Head of caudate nucleus (tissue), 42 donors: ENCODE data around the gene MTMR2.
"Not testable (repeated sequence)": the region's sequence is repeated elsewhere in the genome, so short reads cannot be mapped to it uniquely, and the experiment has no call there.

Experiments used
- DNase-seq, 42 donors: peaks; one replicate each; pipeline versions ENCODE4 v3.0.0 to v3.0.0-alpha.2; 2020 to 2021; ENCODE audit warnings: mixed read lengths in 7 of 42
- intact Hi-C: fragments of 100-400 bp; cut with DNase I; formaldehyde crosslinking; loops from one replicate; pipeline ENCODE4 v1.15.0; 2022

Gene MTMR2

DNA sequence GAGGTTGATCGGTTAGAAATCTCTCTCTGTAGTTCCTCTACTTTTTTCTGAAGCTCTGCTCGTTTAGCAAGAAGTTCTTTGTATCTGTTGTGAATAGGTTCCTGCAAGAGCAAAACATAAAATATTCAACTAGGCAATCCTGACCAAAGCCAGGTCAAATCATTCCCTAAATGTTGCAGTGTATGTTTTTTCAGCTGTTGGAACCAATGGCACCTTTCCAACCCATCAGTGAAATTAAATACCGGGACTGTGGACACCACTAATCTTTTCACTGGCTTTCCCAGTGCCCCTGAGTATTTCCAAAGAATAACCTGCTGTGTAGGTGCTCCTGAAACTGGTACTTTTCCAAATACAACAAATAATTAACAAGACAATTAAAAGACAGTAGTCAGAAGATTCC lies 88.6 kb downstream of the MTMR2 start:
- intact Hi-C loops: loop anchor here (10.0 kb wide), 1 partner anchor 559 kb away; the partner anchor contains the start of gene JRKL
- DNase-seq: no peak

- intact Hi-C loops: loop anchor here (10.0 kb wide), 1 partner anchor 561 kb away; the partner anchor contains the start of gene JRKL
- DNase-seq: no peak
These were observed 90.5 kb downstream of the MTMR2 start for GRCh38 chr11:95833378-95833777.

DNA sequence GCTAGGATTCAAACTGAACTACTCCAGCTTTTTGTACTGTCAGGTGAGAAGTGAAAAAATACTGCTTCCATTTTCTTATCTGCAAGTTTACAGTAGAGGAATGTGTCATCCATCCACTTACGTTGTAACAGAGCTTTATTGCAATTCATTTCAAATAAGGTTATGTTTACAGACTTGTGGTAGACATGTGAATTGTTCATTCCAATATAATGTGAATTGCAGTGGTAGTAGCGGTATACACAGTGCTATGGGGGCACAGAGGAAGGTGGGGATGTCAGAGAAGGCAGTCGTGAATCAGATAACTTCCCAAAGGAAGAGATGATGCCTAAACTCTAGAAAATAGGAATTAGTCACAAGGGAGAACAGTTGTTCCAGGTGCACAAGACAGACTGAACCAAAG lies 91.1 kb downstream of the MTMR2 start:
- intact Hi-C loops: loop anchor here (10.0 kb wide), 1 partner anchor 562 kb away; the partner anchor contains the start of gene JRKL
- DNase-seq: no peak

DNA sequence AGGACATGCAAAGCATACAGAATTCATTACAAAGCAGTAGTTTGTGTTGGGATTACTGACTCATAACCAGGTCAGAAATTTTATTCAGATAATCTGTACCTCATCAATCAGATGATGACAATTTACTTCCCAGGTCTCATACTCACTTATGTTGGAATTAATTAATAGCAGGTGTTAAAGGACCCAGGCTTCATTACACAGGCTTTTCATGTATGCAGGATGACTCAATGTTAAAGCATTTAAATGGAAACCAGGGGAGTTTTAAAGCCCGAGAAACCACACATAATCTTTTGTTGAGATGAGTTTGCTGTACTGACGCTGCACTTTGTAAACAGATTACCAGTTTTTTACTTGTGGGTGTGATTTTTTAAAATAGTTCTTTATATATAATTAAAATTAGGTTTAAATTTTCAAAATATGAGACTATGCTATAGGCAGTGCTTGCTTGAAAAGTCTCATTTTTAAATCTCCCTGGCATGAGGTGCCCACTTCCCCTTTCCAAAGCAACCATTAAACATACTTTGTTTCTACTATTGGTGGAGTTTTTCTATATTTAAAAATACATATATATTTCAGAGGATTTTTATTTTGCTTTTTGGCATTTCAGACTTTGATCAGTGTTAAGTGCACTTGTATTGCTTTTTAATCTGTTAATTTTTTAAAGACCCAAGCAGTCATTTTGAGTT lies 92.6 kb downstream of the MTMR2 start:
- DNase-seq: no peak
- intact Hi-C loops: loop anchor here (10.0 kb wide), 1 partner anchor 563 kb away; the partner anchor contains the start of gene JRKL

DNA sequence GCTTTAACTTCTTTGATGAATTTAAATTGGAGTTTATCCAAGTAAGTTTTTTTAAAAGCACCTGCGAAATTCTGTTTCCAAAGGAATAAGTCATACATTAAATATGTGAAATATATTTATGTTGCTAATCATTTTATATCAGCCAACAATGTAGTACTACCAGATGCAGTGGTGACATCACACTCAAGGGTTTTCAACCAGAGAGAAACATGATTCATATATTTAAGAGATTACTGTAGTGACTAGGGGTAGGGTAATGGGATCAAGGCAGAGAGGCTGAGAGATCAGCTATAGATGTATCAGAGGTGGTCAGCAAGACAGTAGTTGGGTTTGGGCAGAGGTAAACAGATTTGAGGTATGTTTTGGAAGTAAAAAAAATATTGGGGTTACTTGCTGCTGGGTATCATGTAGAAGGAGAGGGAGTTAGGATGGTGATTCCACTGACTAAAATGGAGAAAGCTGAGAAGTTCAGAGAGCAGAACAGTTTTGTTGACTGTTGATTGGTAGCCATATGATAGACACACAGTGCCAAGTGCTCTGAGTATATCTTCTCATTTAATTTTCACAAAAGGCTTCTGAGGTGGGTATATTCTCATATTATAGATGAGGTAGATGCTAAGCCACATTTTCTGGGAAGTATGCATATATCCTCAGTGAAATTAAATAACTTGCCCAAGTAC lies 94.2 kb downstream of the MTMR2 start:
- intact Hi-C loops: loop anchor here (10.0 kb wide), 1 partner anchor 565 kb away; the partner anchor contains the start of gene JRKL
- no peak for DNase-seq

DNA sequence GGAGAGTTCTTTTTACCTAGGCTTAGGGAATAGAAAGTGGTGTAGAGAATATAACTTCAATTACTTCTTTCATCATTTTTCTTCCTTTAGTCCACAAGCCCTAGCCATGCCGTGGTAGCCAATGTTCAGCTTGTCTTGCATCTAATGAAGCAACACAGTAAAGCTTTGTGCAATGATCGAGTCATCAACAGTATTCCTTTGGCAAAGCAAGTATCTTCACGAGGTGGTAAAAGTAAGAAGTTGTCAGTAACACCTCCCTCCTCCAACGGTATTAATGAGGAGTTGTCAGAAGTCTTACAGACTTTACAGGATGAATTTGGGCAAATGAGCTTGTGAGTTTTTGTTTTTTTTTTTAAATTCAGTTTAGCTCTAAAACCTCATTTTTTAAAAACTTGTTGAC lies 96.2 kb downstream of the MTMR2 start:
- intact Hi-C loops: no loop called here
- no peak for DNase-seq

DNA sequence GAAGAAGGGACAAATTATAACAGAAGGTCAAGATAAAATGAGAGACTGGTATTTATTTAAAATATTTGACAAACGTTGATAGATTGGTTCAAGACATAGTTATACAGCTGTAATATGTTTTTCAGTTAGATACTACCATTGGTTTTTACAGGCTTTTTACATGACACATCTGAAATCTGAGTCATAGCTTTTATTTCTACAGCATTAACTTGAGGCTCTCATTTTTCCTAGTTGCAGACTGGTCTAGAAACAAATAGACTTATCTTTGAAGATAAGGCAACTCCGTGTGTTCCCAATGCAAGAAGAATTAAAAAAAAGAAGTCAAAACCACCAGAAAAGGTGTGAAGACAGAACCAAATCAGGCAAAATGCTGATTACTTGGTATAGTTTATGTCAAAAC lies 102.3 kb downstream of the MTMR2 start:
- DNase-seq: no peak
- intact Hi-C loops: no loop called here

- no peak for DNase-seq
- intact Hi-C loops: no loop called here
These were observed 107.9 kb downstream of the MTMR2 start for GRCh38 chr11:95816037-95816436.

- intact Hi-C loops, DNase-seq: not testable (repeated sequence)
These were observed 112.9 kb downstream of the MTMR2 start for GRCh38 chr11:95811052-95811451.

DNA sequence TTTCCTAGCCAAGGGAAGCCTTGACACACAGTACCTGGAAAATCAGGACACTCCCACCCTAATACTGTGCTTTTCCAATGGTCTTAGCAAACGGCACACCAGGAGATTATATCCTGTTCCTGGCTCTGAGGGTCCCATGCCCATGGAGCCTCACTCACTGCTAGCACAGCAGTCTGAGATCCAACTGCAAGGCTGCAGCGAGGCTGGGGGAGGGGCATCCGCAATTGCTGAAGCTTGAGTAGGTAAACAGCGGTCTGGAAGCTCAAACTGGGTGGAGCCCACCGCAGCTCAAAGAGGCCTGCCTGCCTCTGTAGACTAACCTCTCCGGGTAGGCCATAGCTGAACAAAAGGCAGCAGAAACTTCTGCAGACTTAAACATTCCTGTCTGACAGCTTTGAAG lies 117.4 kb downstream of the MTMR2 start:
- DNase-seq, intact Hi-C loops: not testable (repeated sequence)

DNA sequence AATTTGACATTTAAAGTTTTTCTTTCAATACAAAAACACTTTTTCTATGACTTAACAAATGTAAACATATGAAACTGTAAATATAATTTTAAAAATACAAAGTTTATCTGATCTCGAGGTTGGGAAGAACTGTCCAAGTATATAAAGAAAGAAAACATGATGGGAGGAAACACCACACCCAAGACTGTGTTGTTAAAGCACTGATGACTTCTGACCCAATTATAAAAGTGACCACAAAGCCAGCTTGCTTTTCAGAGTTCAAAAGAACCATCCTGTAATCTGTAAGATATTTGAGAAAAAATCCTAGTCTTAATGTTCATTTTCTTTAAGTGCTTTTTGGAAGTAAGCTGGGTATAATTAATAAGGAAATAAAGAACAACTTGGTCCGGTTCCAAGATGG lies 118.0 kb downstream of the MTMR2 start:
- intact Hi-C loops: no loop called here
- DNase-seq: no peak

DNA sequence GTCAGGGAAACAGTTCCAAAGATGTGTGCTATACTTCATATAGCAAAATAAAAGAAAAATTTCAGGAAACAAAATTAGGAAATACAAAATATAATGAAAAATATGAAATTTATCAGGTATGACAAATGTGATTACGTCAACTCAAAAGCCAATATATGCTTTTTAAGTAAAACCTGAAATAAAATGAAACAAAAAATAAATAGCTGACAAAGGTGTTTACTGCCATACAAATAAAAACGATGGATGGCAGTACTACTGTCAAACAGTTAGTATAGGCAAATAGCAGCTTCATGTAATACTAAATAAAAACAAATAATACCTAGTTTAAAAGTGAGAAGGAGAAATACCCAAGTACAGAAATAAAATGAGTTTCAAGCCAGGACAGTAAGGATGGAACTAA lies 119.9 kb downstream of the MTMR2 start:
- no peak for DNase-seq
- intact Hi-C loops: no loop called here

- intact Hi-C loops: no loop called here
- no peak for DNase-seq
These were observed 121.1 kb downstream of the MTMR2 start for GRCh38 chr11:95802806-95803205.

- DNase-seq: no peak
- intact Hi-C loops: no loop called here
These were observed 123.5 kb downstream of the MTMR2 start for GRCh38 chr11:95800438-95800837.

- intact Hi-C loops: no loop called here
- DNase-seq: no peak
These were observed 124.4 kb downstream of the MTMR2 start for GRCh38 chr11:95799546-95799945.

- DNase-seq: no peak
- intact Hi-C loops: no loop called here
These were observed 127.4 kb downstream of the MTMR2 start for GRCh38 chr11:95796501-95796900.

GRCh38 chr11:95795627-95796295 lies 128.1 kb downstream of the MTMR2 start:
- intact Hi-C loops: no loop called here
- no peak for DNase-seq

DNA sequence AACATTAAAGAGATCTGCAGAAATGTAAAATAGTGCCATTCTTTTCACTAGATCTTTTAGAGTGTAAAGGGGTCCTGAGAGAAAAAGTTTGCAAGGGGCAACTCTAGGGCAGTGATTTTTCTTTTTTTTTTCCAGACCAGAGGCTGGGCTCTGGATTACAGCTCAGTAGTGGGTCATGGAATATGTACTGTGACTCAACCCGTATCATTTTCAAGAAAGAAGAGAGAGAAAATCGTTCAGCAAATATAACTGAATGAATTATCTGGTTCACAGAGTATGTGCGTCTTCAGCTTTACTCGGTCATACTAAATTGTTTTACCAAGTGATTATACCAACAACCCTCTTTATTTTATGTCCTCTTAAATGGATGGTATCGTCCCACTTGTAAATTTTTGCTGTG lies 129.8 kb downstream of the MTMR2 start:
- intact Hi-C loops: no loop called here

GRCh38 chr11:95793116-95793515 lies 130.8 kb downstream of the MTMR2 start:
- DNase-seq: no peak
- intact Hi-C loops: no loop called here

More for the DNA sequence above, 129.8 kb downstream of the MTMR2 start:
- DNase-seq: no peak

DNA sequence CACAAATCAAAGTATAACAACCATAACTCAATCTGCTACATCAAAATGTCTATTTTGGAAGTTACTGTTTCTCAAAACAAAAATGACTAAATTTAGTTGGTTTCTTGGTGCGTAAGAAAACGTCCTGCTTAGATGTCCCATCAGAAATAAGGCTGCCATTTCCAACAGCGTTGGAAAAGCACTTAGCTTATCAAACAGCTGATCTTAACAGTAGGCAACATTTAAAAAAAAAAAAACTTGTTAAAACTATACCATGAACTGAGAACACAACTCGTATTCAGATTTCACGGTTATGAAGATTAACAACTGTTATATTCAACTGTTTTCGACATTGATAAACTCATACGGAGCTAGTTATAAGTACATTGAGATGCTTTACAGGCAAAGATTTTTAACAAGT lies 131.2 kb downstream of the MTMR2 start:
- DNase-seq: no peak
- intact Hi-C loops: no loop called here
